Lower leg skin (tissue), 3 donors: ENCODE measurements around the gene PSPN.

ENCODE experiments used
- CTCF ChIP-seq, 3 donors: fragments of 450-650 bp; IDR thresholded peaks; one replicate each; pipeline ENCODE4 v1.5.1; 2016; ENCODE audit warnings: antibody characterized with exemption in 3 of 3, mild to moderate bottlenecking in 3 of 3, moderate library complexity in 2 of 3
- POLR2A ChIP-seq, 2 donors: fragments of 450-650 bp; IDR thresholded peaks; one replicate each; pipeline ENCODE4 v1.6.1; 2016 to 2017; ENCODE audit warnings: antibody characterized with exemption in 2 of 2, mild to moderate bottlenecking in 1 of 2, moderate library complexity in 1 of 2

- no peak for TF ChIP-seq CTCF (IDR thresholded peaks at IDR 0.05)
- no peak for TF ChIP-seq POLR2A (IDR thresholded peaks at IDR 0.05)
Measured at GRCh38 chr19:6374161-6374709, 1.5 kb downstream of the PSPN start.
